CD14-positive monocyte (primary cell): ENCODE results near the gene PPFIBP2. TPM values are rescaled to one million over a fixed set of nuclear protein-coding genes. Genes with fewer than 3 reads are reported as not detected.
A peak's percentile ranks its signal among the peaks of the same experiment; 100 is the strongest.

Source experiments
- DNase-seq, 3 donors: peaks; one replicate each; pipeline ENCODE4 v3.0.0-alpha.2; 2011 to 2022
- H2AFZ ChIP-seq: 2 replicates; pipeline ENCODE4 v1.6.0; 2012; ENCODE audit warnings: mild to moderate bottlenecking, low read depth, low read length, inconsistent platforms; ENCODE audit not compliant: insufficient read depth, poor library complexity, severe bottlenecking
- H3K27ac ChIP-seq, 2 donors: 1 replicate in 1 of 2; 2 replicates in 1 of 2; pipeline ENCODE4 v1.5.1; 2012 to 2013; ENCODE audit warnings: low read length in 2 of 2, control low read depth in 1 of 2, inconsistent platforms in 1 of 2, low read depth in 1 of 2, mild to moderate bottlenecking in 1 of 2
- H3K27me3 ChIP-seq, 2 donors: one replicate each; pipeline versions ENCODE4 v1.6.0 to v1.6.1; 2011 to 2013; ENCODE audit warnings: low read length in 2 of 2; ENCODE audit not compliant: control insufficient read depth in 2 of 2, insufficient read depth in 2 of 2
- H3K36me3 ChIP-seq, 2 donors: replicated peaks in 1 of 2; 1 replicate in 1 of 2; 2 replicates in 1 of 2; pipeline versions ENCODE4 v1.5.1 to v1.6.1; 2012 to 2013; ENCODE audit warnings: low read length in 2 of 2, control low read depth in 1 of 2, inconsistent platforms in 1 of 2, mild to moderate bottlenecking in 1 of 2; ENCODE audit not compliant: insufficient read depth in 2 of 2, control insufficient read depth in 1 of 2
- H3K4me1 ChIP-seq, 2 donors: 1 replicate in 1 of 2; 2 replicates in 1 of 2; pipeline versions ENCODE4 v1.5.1 to v1.6.1; 2012 to 2013; ENCODE audit warnings: low read length in 2 of 2, control low read depth in 1 of 2, inconsistent platforms in 1 of 2, mild to moderate bottlenecking in 1 of 2, moderate library complexity in 1 of 2; ENCODE audit not compliant: insufficient read depth in 2 of 2, control insufficient read depth in 1 of 2
- H3K4me2 ChIP-seq: replicated peaks from 2 replicates; pipeline ENCODE3; 2012; ENCODE audit warnings: low read length, moderate library complexity, mild to moderate bottlenecking; ENCODE audit not compliant: poor library complexity, severe bottlenecking; ENCODE audit errors: extremely low read depth
- H3K4me3 ChIP-seq, 3 experiments: fragments of 200-600 bp in 1 of 3; sonication (generic) in 1 of 3; replicated peaks in 1 of 3; 1 replicate in 2 of 3; 2 replicates in 1 of 3; pipeline ENCODE4 v1.5.1; 2011 to 2013; ENCODE audit warnings: low read length in 3 of 3, mild to moderate bottlenecking in 3 of 3, control low read depth in 2 of 3, low read depth in 2 of 3, inconsistent platforms in 1 of 3, moderate library complexity in 1 of 3
- H3K79me2 ChIP-seq: 2 replicates; pipeline ENCODE4 v1.6.0; 2012; ENCODE audit warnings: mild to moderate bottlenecking, control low read depth, inconsistent platforms, low read length, moderate library complexity; ENCODE audit not compliant: insufficient read depth
- H3K9ac ChIP-seq: 2 replicates; pipeline ENCODE4 v1.6.0; 2017; ENCODE audit warnings: low read length, mild to moderate bottlenecking; ENCODE audit not compliant: insufficient read depth, poor library complexity, severe bottlenecking
- H3K9me3 ChIP-seq, 2 donors: replicated peaks in 1 of 2; 1 replicate in 1 of 2; 2 replicates in 1 of 2; pipeline versions ENCODE4 v1.5.1 to v1.6.1; 2012 to 2013; ENCODE audit warnings: low read length in 2 of 2, control low read depth in 1 of 2; ENCODE audit not compliant: control insufficient read depth in 1 of 2, insufficient read depth in 1 of 2
- H4K20me1 ChIP-seq: 2 replicates; pipeline ENCODE4 v1.6.0; 2012; ENCODE audit warnings: mild to moderate bottlenecking, low read length, control low read depth, moderate library complexity; ENCODE audit not compliant: insufficient read depth
- H3K27ac Mint-ChIP-seq, 7 donors: one replicate each; pipeline ENCODE4 v1.8.0; 2020; ENCODE audit warnings: mild to moderate bottlenecking in 7 of 7, mixed read lengths in 7 of 7, moderate library complexity in 6 of 7, inconsistent platforms in 2 of 7
- H3K27me3 Mint-ChIP-seq, 3 donors: one replicate each; pipeline ENCODE4 v1.8.0; 2021 to 2022; ENCODE audit warnings: low read depth in 3 of 3, mild to moderate bottlenecking in 3 of 3, mixed read lengths in 3 of 3, moderate library complexity in 3 of 3, inconsistent platforms in 1 of 3
- H3K36me3 Mint-ChIP-seq, 2 donors: one replicate each; pipeline ENCODE4 v1.8.0; 2020; ENCODE audit warnings: mixed read lengths in 2 of 2, inconsistent platforms in 1 of 2, mild to moderate bottlenecking in 1 of 2
- H3K4me1 Mint-ChIP-seq: one replicate; pipeline ENCODE4 v1.8.0; 2020; ENCODE audit warnings: mild to moderate bottlenecking, mixed read lengths
- H3K4me3 Mint-ChIP-seq, 2 donors: one replicate each; pipeline ENCODE4 v1.8.0; 2020; ENCODE audit warnings: mild to moderate bottlenecking in 2 of 2, mixed read lengths in 2 of 2, moderate library complexity in 1 of 2
- H3K9me3 Mint-ChIP-seq, 7 donors: one replicate each; pipeline ENCODE4 v1.8.0; 2020 to 2022; ENCODE audit warnings: mixed read lengths in 7 of 7, mild to moderate bottlenecking in 6 of 7, moderate library complexity in 6 of 7, inconsistent platforms in 2 of 7
- WGBS: methylation state at CpG from one replicate; pipeline ENCODE4 v1.1.5; 2013; ENCODE audit warnings: missing lambda C conversion rate; ENCODE audit not compliant: insufficient coverage; 5-methylcytosine and 5-hydroxymethylcytosine counted together
- intact Hi-C, 2 donors: fragments of 100-400 bp; cut with micrococcal nuclease; formaldehyde crosslinking; loops; one replicate each; pipeline versions ENCODE4 v1.15.0 to v1.15.1; 2023
- polyA plus RNA-seq, 3 donors: library from polyadenylated mRNA; depleted of rRNA in 1 of 3; unstranded in 2 of 3; stranded (reverse) in 1 of 3; fragments of 300-500 nt in 2 of 3; fragments of >200 nt in 1 of 3; fragmentation: Illumina TruSeq in 2 of 3; gene quantifications; 1 replicate in 2 of 3; 2 replicates in 1 of 3; pipeline ENCODE4 v1.2.3, GENCODE V29; 2012 to 2021
- TF ChIP-seq, protein P1 (sequence below): fragments of 200-600 bp; IDR thresholded peaks from one replicate; pipeline ENCODE4 v1.8.0; 2022; ENCODE audit warnings: antibody characterized with exemption, mild to moderate bottlenecking

The PPFIBP2 gene
- polyA plus RNA-seq, 3 donors = 5.9 to 41.6 (median 8.6) TPM

DNA sequence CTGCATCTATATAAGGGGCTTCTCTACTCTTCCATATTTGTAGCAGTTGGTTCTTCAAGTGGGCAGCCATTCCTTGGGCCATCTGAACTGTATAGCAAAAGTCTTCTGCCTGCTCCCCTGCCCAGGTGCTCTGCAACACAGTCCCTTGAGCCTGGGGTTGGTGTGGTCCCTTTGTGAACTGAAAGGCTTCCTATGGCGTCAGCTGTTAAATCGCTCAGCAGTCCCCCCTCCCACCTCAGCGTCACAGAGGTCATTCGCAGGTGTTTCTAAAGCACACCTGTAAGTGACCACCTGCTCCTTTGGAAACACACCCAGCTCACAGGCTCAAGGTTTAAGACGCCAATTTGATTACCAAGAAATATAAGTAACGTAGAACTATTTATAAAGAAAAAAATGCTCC lies 122.6 kb downstream of the PPFIBP2 start:
- Histone ChIP-seq H2AFZ (no peak overlapping the region), H3K4me2 (no peak overlapping the region), H3K27me3 (no peaks in the 10 kb centered on the region), H3K79me2 (no peaks in the 10 kb centered on the region), H3K27ac (no peak overlapping the region), H4K20me1 (no peaks in the 10 kb centered on the region), H3K9ac (no peak overlapping the region), H3K4me3 (no peak overlapping the region), H3K9me3 (no peaks in the 10 kb centered on the region), H3K36me3 (peaks cover 94 to 100% of the 10 kb centered on the region in 2 donors), H3K4me1 (no peaks in the 10 kb centered on the region)
- peaks cover 98 to 99% of the 10 kb centered on the region in 2 donors for H3K36me3 Mint-ChIP-seq
- peaks cover 5% of the 10 kb centered on the region for H3K4me1 Mint-ChIP-seq
- intact Hi-C loops = no loop called here
- 100% methylated on average over 2 of the region's 6 CpGs for WGBS
- peak overlapping the region in 1 of 7 donors; percentile 22 for H3K27ac Mint-ChIP-seq
- H3K4me3 Mint-ChIP-seq = no peak overlapping the region
- TF ChIP-seq, protein P1, sequence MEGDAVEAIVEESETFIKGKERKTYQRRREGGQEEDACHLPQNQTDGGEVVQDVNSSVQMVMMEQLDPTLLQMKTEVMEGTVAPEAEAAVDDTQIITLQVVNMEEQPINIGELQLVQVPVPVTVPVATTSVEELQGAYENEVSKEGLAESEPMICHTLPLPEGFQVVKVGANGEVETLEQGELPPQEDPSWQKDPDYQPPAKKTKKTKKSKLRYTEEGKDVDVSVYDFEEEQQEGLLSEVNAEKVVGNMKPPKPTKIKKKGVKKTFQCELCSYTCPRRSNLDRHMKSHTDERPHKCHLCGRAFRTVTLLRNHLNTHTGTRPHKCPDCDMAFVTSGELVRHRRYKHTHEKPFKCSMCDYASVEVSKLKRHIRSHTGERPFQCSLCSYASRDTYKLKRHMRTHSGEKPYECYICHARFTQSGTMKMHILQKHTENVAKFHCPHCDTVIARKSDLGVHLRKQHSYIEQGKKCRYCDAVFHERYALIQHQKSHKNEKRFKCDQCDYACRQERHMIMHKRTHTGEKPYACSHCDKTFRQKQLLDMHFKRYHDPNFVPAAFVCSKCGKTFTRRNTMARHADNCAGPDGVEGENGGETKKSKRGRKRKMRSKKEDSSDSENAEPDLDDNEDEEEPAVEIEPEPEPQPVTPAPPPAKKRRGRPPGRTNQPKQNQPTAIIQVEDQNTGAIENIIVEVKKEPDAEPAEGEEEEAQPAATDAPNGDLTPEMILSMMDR = no peak
- DNase-seq = no peak
- peaks cover 0 to 5% (median 4%) of the 10 kb centered on the region in 3 donors for H3K27me3 Mint-ChIP-seq
- H3K9me3 Mint-ChIP-seq = peaks cover 0 to 2% (median 0%) of the 10 kb centered on the region in 7 donors

DNA sequence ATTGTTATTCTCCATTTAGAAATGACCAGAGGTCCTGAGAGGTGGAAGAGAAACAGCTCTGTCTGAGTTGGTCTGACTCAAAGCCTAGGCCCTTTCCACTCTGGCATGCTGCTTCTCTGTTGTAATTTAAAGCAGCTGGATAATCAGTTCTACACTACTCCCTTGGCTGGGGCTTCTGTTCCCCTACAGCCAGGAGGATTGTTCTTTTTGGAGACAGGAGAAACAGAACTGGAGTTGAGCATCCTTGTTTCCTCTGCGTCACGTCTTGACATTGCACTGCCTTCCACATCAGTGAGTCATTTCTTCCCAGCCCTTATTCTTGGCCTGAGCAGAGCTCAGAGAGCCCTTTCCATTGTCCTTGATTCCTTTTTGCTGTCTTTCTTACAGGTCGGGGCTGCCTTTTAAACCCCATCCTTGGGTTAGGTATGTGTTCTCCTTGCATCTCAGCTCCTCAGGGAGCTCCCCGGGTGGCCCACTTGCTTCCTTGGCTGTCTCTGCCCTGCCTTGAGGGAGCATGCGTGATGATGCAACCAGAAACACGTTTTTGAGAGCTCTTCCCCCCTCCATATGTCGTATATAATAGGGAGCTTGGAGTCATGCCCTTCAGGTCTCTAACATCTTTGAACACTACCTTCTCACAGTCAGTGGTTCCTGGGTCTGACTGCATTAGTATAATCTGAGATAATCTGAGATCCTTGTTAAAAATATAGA lies 123.8 kb downstream of the PPFIBP2 start:
- peaks cover 94 to 100% of the 10 kb centered on the region in 2 donors for H3K36me3 ChIP-seq
- H3K9me3 ChIP-seq = no peaks in the 10 kb centered on the region
- no peak for DNase-seq
- Mint-ChIP-seq H3K4me3 (no peak overlapping the region), H3K4me1 (peaks cover 5% of the 10 kb centered on the region), H3K36me3 (peaks cover 98 to 99% of the 10 kb centered on the region in 2 donors), H3K27me3 (peaks cover 0 to 5% (median 4%) of the 10 kb centered on the region in 3 donors), H3K9me3 (peaks cover 0 to 2% (median 0%) of the 10 kb centered on the region in 7 donors), H3K27ac (peak overlapping the region in 1 of 7 donors; percentile 14)
- no peaks in the 10 kb centered on the region for H3K4me1 ChIP-seq
- TF ChIP-seq, protein P1 = no peak
- no peaks in the 10 kb centered on the region for H4K20me1 ChIP-seq
- H3K79me2 ChIP-seq = no peaks in the 10 kb centered on the region
- intact Hi-C loops = no loop called here
- no peak overlapping the region for H3K27ac ChIP-seq
- H3K27me3 ChIP-seq = no peaks in the 10 kb centered on the region
- H3K4me3 ChIP-seq = no peak overlapping the region
- WGBS = 93% methylated on average over 2 of the region's 7 CpGs
- H3K4me2 ChIP-seq = no peak overlapping the region
- H3K9ac ChIP-seq = no peak overlapping the region
- H2AFZ ChIP-seq = no peak overlapping the region
